GM20431 (cell line): Measurements from ENCODE around the gene SRGAP2.
"Not testable (repeated sequence)": the region's sequence is repeated elsewhere in the genome, so short reads cannot be mapped to it uniquely, and the experiment has no call there.

Experiments
- in situ Hi-C: fragments of 300-500 bp; cut with MseI, MboI; formaldehyde crosslinking; loops from one replicate; pipeline ENCODE4 v1.15.0; 2020; ENCODE audit warnings: low sequenced_read_pairs; ENCODE audit not compliant: unreplicated experiment

The SRGAP2 gene

GRCh38 chr1:206203364-206204158, at the start of gene SRGAP2:
Gene SRGAP2 (plus strand): TSS chr1:206203541. CDS start chr1:206205971, 2,430 bp downstream.
- in situ Hi-C loops, result not testable (repeated sequence)

GRCh38 chr1:206167350-206168029, 35.9 kb upstream of the SRGAP2 start:
- in situ Hi-C loops, result not testable (repeated sequence)

DNA sequence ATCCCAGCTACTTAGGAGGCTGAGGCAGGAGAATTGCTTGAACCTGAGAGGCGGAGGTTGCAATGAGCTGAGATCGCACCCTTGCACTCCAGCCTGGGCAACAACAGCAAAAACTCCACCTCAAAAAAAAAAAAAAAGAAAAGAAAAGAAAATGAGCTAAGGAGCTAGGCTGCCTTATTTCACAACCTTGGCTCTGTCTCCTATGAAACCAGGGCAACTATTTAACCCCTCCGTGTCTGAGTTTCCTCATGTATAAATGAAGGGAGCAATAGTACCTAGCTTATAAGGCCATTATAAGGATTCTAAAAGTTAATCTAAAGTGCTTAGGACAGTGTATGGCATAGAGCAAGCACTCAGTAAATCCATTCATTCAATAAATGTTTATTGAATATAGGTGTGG, 33.5 kb upstream of the SRGAP2 start:
- in situ Hi-C loops, result not testable (repeated sequence)

- in situ Hi-C loops, result not testable (repeated sequence)
These were observed 30.1 kb upstream of the SRGAP2 start for GRCh38 chr1:206173110-206173719.

DNA sequence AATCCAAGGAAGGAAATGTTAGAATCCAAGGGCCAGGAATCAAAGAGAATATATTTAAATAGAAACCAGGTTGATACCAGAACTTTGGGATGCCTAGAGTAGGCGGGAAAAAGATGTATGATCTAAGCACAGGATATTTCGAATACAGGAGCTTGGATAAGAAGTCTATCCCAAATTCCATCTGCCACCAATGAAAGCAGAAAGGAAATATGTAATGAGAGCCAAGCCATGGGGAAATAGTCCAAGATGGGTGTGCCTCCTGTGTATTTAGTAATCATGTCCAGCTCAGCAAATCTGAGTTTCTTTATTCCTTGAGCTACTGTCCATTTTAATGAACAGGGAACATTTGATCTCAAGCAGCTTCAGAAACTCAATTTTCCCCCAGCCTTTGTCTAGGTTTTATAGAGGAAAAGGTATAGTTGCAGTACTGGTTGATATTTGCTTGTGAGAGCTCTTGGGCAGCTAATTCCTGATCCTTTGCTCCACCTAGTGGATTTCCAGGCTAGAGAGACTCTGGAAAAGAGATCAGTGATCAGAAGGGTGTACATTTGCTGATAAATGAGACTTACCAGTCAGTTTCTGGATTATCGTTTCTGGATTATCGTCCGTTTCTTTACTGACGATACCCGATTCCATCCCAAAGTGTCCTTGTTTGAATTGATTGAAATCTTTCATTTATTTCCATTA, 29.0 kb upstream of the SRGAP2 start:
- in situ Hi-C loops, result not testable (repeated sequence)

GRCh38 chr1:206175459-206176113, 27.8 kb upstream of the SRGAP2 start:
- in situ Hi-C loops, result not testable (repeated sequence)

GRCh38 chr1:206176114-206176502, 27.2 kb upstream of the SRGAP2 start:
- in situ Hi-C loops, result not testable (repeated sequence)

- in situ Hi-C loops, result not testable (repeated sequence)
These were observed 25.0 kb upstream of the SRGAP2 start for GRCh38 chr1:206178061-206178989.

- in situ Hi-C loops, result not testable (repeated sequence)
These were observed 23.7 kb upstream of the SRGAP2 start for GRCh38 chr1:206179666-206180065.

DNA sequence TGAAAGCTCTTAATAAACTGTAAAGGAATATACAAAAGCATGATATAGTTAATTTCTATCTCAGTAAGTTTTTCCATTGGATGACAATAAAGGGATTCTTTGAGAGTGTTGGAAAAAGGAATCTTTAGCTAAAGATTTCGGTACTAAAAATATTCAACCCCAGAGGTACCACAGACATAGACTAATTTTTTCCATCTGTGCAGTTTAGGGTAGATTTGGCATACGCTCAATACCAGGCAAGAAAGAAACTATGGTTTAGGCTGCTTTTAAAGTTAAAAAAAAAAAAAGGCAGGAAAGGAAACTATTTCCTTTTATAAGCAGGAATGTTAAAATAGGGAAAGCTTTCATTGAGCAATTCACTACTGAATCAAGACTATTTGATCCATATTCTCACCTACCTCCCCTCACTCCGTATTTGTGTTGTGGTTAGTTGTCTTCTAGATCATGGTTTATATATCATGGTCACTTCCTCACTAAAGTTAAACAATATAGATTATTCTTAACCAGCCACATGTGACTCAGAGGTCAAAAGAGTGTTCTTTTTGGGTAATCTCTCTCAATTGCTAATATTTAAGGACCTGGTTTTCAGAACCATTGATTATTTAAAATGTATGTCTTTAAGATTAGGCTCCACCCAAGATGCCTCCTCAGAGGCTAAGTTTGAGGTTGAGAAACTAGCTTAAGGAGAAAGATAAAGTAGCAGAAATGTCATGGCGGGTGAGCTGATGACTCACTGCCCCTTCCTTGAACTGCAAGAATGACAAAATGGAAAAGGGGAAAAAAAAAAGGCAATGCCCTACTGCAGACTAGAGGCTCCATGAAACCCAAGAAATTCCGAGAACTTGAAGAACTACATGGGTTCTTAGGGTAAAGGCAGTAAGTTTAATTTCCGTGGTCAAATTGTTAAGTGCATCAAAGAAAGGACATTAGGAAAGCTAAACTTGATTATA, 20.7 kb upstream of the SRGAP2 start:
- in situ Hi-C loops, result not testable (repeated sequence)

DNA sequence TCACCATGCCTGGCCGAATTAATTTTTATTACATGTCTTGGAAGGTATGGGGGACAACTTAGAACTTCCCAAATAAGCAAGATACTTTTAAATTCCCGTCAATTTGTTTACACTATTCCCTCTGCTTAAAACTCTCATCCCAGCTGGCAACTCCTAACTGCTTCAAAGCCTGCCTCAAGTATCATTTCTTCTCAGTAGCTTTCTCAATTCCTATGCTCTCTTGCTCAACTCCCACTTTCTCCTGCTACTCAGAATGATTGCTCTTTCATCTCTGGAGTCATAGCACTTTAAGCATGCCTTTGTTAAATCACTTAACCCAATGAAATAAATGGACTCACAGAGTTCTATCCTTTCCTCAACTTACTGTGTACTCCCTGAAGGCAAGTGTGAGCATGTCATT, 19.6 kb upstream of the SRGAP2 start:
- in situ Hi-C loops, result not testable (repeated sequence)

- in situ Hi-C loops, result not testable (repeated sequence)
These were observed 17.6 kb upstream of the SRGAP2 start for GRCh38 chr1:206185778-206186177.

DNA sequence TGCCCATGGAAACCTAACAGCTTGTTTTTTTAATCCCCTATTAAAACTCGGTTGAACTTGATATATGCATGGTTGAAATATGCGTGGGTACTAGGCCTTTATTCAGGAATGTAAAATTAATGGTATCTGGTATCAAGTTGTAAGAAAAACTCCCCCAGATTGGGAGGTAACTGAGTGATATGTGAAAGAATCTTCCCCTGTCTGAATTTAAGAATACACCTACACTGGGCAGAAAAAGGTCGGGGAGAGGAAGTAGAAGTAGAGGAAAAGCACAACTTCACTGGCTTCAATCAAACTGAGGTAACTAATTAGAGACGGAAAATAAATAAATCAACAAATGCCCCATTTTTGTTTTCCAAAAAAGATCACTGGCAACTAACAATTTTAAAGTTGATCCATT, 16.5 kb upstream of the SRGAP2 start:
- in situ Hi-C loops, result not testable (repeated sequence)

DNA sequence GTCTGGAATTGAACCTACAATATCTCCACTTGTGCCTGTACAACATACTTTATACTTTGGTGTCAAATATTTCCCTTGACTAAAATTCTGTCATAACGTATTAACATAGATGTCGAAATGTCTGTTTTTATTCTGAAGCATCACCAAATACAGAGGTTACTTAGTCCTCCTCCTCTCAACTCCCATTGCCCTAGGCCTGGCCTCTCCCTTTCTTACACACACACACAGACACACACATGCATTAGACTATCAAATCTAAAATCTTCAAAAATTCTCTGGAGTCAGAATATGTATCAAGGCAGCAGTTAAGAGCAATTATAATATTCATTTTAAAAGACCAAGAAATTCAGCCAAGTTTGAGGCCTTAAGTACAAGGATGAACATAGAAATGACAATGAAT, 8.2 kb upstream of the SRGAP2 start:
- in situ Hi-C loops, result not testable (repeated sequence)

- in situ Hi-C loops, result not testable (repeated sequence)
These were observed 6.5 kb upstream of the SRGAP2 start for GRCh38 chr1:206196748-206197424.

DNA sequence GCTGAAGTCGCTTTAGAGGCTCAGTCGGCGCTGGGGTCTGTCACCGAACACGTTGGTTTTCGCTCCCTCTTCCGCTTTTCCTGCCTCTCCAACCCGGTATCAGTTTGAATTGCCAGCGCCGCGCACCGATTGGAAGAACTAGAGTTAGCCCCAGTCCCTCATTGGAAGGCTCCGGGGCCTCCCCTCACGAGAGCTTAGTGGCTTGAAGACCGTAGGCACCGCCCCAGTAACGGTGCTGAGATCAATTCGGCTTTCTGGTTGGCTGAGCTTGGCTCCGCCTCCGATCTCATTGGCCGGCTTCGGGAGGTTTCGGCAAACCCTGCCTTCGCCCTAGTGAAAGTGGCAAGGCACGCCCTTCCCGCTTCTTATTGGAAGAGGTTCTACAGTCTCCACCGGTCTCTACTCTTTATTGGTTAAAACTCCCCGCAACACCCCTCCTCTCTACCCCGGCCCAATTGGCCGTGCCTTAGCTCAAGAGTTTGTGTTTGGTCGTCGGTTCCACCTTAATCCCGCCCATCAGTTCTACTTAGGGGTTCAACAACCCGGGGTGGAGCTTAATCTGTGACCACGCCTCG, 465 bp upstream of the SRGAP2 start, which contains the start of gene FAM72A:
Gene FAM72A, minus strand, starts transcription at position 51 of the 575 bp plus-strand sequence. CDS start 814 bp downstream, outside the sequence.
- in situ Hi-C loops, result not testable (repeated sequence)

- in situ Hi-C loops, result not testable (repeated sequence)
These were observed 794 bp downstream of the SRGAP2 start for GRCh38 chr1:206204159-206204511.
